Skeletal muscle tissue (tissue), 4 donors: ENCODE results near the gene LIN54. TPM values are rescaled to one million over a fixed set of nuclear protein-coding genes. Genes with fewer than 3 reads are reported as not detected.
"Not testable (repeated sequence)": the region's sequence is repeated elsewhere in the genome, so short reads cannot be mapped to it uniquely, and the experiment has no call there.

ENCODE experiments used
- H3K27ac ChIP-seq: one replicate; pipeline ENCODE4 v1.7.0; 2013; ENCODE audit warnings: mild to moderate bottlenecking, low read depth, low read length, inconsistent platforms
- H3K27me3 ChIP-seq, 3 donors: one replicate each; pipeline ENCODE4 v1.7.0; 2013; ENCODE audit warnings: low read length in 3 of 3; ENCODE audit not compliant: control insufficient read depth in 3 of 3, insufficient read depth in 3 of 3
- H3K36me3 ChIP-seq, 3 donors: one replicate each; pipeline ENCODE4 v1.7.0; 2013; ENCODE audit warnings: low read length in 3 of 3; ENCODE audit not compliant: control insufficient read depth in 3 of 3, insufficient read depth in 3 of 3
- H3K4me1 ChIP-seq, 3 donors: one replicate each; pipeline ENCODE4 v1.7.0; 2013; ENCODE audit warnings: low read length in 3 of 3, mild to moderate bottlenecking in 3 of 3; ENCODE audit not compliant: control insufficient read depth in 3 of 3, insufficient read depth in 3 of 3
- H3K4me3 ChIP-seq, 3 donors: one replicate each; pipeline ENCODE4 v1.7.0; 2013; ENCODE audit warnings: low read length in 3 of 3
- H3K9ac ChIP-seq, 3 donors: one replicate each; pipeline ENCODE4 v1.7.0; 2013; ENCODE audit warnings: low read length in 3 of 3, mild to moderate bottlenecking in 3 of 3, moderate library complexity in 2 of 3, low read depth in 1 of 3
- H3K9me3 ChIP-seq, 3 donors: one replicate each; pipeline ENCODE4 v1.7.0; 2013; ENCODE audit warnings: low read length in 3 of 3; ENCODE audit not compliant: control insufficient read depth in 3 of 3
- total RNA-seq: library from RNA; depleted of rRNA; stranded (reverse); fragments of >200 nt; gene quantifications from one replicate; pipeline ENCODE4 v1.2.3, GENCODE V29; 2014
- donor health status: Osteomylitis.

Gene LIN54
- total RNA-seq, 1 donor from 2014 or later: 8.4 TPM

- H3K27ac ChIP-seq: no peak overlapping the region
- peaks cover 0 to 4% (median 0%) of the 10 kb centered on the region in 3 donors for H3K4me1 ChIP-seq
- H3K36me3 ChIP-seq: no peaks in the 10 kb centered on the region
- no peaks in the 10 kb centered on the region for H3K27me3 ChIP-seq
- H3K9ac ChIP-seq: no peak overlapping the region
- no peaks in the 10 kb centered on the region for H3K9me3 ChIP-seq
- H3K4me3 ChIP-seq: no peak overlapping the region
Measured at GRCh38 chr4:82989575-82990429, 20.8 kb downstream of the LIN54 start.

- Histone ChIP-seq H3K4me1 (peaks cover 0 to 4% (median 0%) of the 10 kb centered on the region in 3 donors), H3K27ac (no peak overlapping the region), H3K27me3 (no peaks in the 10 kb centered on the region), H3K9ac (no peak overlapping the region), H3K9me3 (no peaks in the 10 kb centered on the region), H3K36me3 (peaks cover 0 to 6% (median 3%) of the 10 kb centered on the region in 3 donors), H3K4me3 (no peak overlapping the region)
Measured at GRCh38 chr4:82988323-82988832, 22.2 kb downstream of the LIN54 start.

DNA sequence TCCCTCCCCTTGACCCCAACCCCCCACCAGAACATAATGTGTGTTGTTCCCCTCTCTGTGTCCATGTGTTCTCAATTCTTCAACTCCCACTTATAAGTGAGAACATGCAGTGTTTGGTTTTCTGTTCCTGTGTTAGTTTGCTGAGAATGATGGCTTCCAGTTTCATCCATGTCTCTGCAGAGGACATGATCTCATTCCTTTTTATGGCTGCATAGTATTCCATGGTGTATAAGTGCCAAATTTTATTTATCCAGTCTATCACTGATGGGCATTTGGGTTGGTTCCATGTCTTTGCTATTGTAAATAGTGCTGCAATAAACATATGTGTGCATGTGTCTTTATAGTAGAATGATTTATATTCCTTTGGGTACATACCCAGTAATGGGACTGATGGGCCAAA lies 23.1 kb downstream of the LIN54 start:
- not testable (repeated sequence) for H3K4me1 ChIP-seq, H3K36me3 ChIP-seq, H3K9ac ChIP-seq, H3K4me3 ChIP-seq, H3K27me3 ChIP-seq, H3K9me3 ChIP-seq, H3K27ac ChIP-seq

GRCh38 chr4:82984459-82984858 lies 26.2 kb downstream of the LIN54 start:
- no peak overlapping the region for H3K4me3 ChIP-seq
- H3K27me3 ChIP-seq: no peaks in the 10 kb centered on the region
- H3K27ac ChIP-seq: no peak overlapping the region
- no peaks in the 10 kb centered on the region for H3K4me1 ChIP-seq
- H3K9me3 ChIP-seq: no peaks in the 10 kb centered on the region
- peaks cover 0 to 6% (median 3%) of the 10 kb centered on the region in 3 donors for H3K36me3 ChIP-seq
- H3K9ac ChIP-seq: no peak overlapping the region

DNA sequence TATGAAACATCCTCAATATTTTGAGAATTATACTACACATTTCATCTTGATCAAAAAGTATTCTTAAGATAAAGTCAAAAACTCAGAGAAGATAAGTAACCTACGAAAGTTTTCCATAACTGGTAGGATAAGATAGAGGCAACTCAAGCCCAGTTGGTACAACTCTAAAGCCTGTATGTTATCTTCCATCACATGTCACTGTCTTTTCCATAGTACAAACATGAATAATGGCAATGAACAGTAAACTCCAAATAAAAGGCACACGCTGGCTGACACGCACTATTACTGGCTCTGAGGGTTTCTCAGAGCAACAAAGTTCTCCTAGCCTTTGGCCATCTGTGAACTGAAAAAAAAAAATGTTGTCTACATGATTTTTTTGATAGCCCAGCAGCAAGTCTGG lies 27.2 kb downstream of the LIN54 start:
- no peak overlapping the region for H3K4me3 ChIP-seq
- H3K36me3 ChIP-seq: peaks cover 0 to 6% (median 3%) of the 10 kb centered on the region in 3 donors
- H3K9ac ChIP-seq: no peak overlapping the region
- H3K4me1 ChIP-seq: no peaks in the 10 kb centered on the region
- no peaks in the 10 kb centered on the region for H3K9me3 ChIP-seq
- no peak overlapping the region for H3K27ac ChIP-seq
- H3K27me3 ChIP-seq: no peaks in the 10 kb centered on the region

GRCh38 chr4:82981138-82981537 lies 29.5 kb downstream of the LIN54 start:
- Histone ChIP-seq H3K27ac (no peak overlapping the region), H3K27me3 (no peaks in the 10 kb centered on the region), H3K9ac (no peak overlapping the region), H3K36me3 (peaks cover 0 to 6% (median 3%) of the 10 kb centered on the region in 3 donors), H3K4me1 (no peaks in the 10 kb centered on the region), H3K9me3 (no peaks in the 10 kb centered on the region), H3K4me3 (no peak overlapping the region)

DNA sequence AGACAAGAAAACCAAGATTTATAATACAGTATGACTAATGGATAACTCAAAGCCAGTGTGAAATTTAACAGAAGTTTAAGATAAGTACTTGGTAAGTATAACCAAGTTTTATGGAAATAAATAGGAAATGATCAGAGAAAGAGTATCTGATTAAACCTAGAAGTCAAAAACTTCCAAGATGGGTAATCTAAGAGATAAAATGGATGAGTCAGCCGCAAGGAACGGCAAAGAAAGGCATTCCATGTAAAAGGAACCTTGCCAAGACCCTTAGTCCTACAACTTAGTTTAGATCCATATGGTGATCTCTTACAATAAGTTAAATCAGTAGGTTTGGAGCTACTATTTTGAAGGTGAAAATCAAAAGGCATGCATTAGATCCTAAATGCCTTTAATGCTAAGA lies 34.8 kb downstream of the LIN54 start:
- Histone ChIP-seq H3K4me1 (no peaks in the 10 kb centered on the region), H3K9ac (no peak overlapping the region), H3K9me3 (no peaks in the 10 kb centered on the region), H3K4me3 (no peak overlapping the region), H3K27ac (no peak overlapping the region), H3K36me3 (peaks cover 0 to 2% (median 0%) of the 10 kb centered on the region in 3 donors), H3K27me3 (no peaks in the 10 kb centered on the region)

GRCh38 chr4:82969414-82969813 lies 41.2 kb downstream of the LIN54 start:
- H3K4me1 ChIP-seq: no peaks in the 10 kb centered on the region
- peaks cover 0 to 16% (median 15%) of the 10 kb centered on the region in 3 donors for H3K36me3 ChIP-seq

DNA sequence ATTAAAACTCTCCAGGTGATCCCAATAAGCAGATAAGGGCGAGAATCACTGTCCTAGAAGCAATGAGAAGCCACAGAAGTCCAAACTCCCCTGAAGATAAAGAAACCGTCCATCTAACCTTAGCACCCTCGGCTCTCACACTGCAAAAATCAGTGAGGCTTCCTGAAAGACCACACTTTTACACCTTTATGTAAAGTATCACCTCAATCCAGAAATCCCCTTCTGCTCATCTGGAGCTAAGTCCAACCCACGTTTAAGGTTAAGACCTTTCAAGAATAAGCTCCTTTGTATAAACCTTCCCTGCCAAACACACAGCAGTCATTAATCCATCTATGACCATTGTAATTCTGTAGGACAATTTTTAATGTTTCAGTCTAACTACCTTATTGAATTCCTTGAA lies 41.7 kb downstream of the LIN54 start:
- Histone ChIP-seq H3K9ac (no peak overlapping the region), H3K36me3 (peaks cover 0 to 16% (median 15%) of the 10 kb centered on the region in 3 donors), H3K9me3 (no peaks in the 10 kb centered on the region), H3K4me3 (no peak overlapping the region), H3K27ac (no peak overlapping the region), H3K27me3 (no peaks in the 10 kb centered on the region), H3K4me1 (no peaks in the 10 kb centered on the region)

More at GRCh38 chr4:82969414-82969813, 41.2 kb downstream of the LIN54 start:
- H3K27ac ChIP-seq: no peak overlapping the region
- no peak overlapping the region for H3K9ac ChIP-seq
- H3K27me3 ChIP-seq: no peaks in the 10 kb centered on the region
- H3K9me3 ChIP-seq: no peaks in the 10 kb centered on the region
- H3K4me3 ChIP-seq: no peak overlapping the region

GRCh38 chr4:82965763-82966162 lies 44.9 kb downstream of the LIN54 start:
- H3K4me3 ChIP-seq: no peak overlapping the region
- peaks cover 0 to 16% (median 15%) of the 10 kb centered on the region in 3 donors for H3K36me3 ChIP-seq
- no peak overlapping the region for H3K27ac ChIP-seq
- H3K27me3 ChIP-seq: no peaks in the 10 kb centered on the region
- no peak overlapping the region for H3K9ac ChIP-seq
- H3K4me1 ChIP-seq: no peaks in the 10 kb centered on the region
- H3K9me3 ChIP-seq: no peaks in the 10 kb centered on the region
